ENCODE data around the gene DXO.
"Not testable (repeated sequence)": the region's sequence is repeated elsewhere in the genome, so short reads cannot be mapped to it uniquely, and the experiment has no call there.

Gene DXO

DNA sequence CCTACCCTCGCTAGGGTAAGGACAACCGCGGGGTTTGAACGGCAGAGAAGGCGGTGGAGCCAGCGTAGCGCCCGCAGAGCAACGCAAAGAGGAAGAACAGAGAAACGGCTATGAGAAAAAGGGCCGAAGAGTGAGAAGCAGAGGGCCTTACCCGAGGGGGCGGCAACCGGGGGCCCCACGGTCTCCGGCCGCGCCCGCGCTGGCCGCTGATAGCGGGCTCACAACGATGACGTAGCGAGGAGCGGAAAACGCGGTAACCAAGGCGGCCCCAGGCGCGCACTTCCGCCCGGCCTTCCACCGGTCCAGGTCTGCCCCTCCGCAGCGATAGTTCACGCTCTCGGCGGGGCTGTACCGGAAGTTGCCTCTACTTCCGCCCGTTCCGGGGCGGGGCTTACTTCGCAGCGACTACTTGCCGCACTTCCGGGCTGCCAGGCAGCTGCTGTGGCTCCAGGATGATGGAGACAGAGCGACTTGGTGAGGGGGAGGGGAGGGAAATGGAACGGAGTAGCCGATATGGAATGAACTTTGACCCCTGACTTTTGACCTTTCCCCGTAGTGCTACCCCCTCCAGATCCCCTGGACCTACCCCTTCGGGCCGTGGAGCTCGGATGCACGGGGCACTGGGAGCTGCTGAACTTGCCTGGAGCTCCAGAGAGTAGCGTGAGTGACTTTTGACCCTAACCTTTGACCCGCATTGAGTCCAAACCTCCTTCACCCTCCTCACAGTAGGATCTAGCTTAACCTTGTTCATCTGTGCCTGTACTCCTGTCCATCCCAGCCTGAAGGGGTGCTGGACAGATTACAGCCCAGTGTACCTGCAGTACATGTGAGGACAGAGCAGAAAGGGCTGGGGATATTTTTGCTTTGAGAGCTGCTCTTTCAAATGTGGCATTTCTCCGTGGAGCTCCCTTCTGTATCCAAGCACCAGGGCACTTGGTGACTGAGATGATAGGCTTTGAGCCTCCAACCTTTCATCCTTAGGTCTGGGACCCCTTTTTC, 12.9 kb downstream of the DXO start, which contains the start of the genes NELFE and SKIC2:
Gene NELFE, minus strand, starts transcription at position 231 of the 999 bp plus-strand sequence. CDS start 525 bp downstream, outside the sequence.
Gene SKIC2, plus strand, starts transcription at position 435 of the 999 bp plus-strand sequence. Its CDS starts 18 bp downstream, at position 453.
- peak; percentile 96 for DNase-seq (ENCODE audit: low read depth)

DNA sequence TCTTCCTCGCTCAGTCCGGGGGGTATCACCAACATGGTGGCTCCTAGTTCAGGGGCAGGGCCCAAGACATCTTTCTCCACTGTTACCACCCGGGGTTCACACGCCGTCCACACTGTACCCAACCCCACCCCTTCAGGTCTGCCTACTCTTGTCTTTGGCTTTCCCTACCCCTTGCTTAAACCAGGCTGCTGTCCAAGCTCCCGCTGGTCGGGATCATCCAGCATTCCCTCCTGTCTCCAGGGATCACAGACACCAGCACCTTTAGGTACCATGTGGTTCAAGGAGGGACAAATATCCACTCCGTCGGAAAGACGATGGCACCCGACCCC, 13.6 kb downstream of the DXO start:
- DNase-seq (ENCODE audit: low read depth) = no peak

DNA sequence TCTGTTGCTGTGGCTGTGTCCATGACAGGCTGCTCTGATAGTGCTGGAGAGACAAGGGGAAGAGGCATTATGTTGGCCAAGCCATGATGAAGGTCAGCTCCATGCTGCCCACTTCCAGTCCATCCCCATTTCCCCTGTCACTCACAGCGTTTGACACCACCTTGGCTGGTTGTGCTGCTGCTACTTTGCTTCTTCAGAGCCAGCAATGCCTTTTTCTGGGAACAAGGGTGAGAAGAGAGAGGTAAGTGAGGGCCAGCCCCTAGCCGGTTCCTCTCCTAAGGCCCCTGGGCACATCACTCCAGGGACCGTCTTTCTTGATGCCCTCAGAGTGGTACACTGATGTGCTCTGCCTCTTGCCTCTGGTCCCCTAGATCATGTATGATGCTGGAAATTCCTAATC, 15.1 kb downstream of the DXO start:
- no peak for DNase-seq (ENCODE audit: low read depth)

DNA sequence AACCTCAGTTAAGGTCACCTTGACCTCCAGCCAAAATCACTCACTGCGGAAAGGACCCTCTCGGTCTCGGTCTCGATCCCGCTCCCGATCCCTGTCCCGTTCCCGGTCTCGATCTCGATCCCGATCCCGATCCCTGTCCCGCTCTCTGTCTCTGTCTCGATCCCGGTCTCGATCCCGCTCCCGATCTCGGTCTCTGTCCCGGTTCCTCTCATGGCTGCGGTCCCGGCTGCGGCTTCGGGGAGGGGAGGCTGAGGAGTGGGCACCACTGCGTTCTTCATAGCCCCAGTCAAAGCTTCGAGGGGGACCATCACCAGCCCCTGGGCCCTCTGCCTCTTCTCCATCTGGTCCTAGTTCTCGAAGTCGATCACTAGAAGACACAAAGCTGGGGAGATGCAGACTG, 17.4 kb downstream of the DXO start:
- DNase-seq (ENCODE audit: low read depth) = no peak

- DNase-seq (ENCODE audit: low read depth) = no peak
Measured at GRCh38 chr6:31952890-31953289, 19.0 kb downstream of the DXO start.

DNA sequence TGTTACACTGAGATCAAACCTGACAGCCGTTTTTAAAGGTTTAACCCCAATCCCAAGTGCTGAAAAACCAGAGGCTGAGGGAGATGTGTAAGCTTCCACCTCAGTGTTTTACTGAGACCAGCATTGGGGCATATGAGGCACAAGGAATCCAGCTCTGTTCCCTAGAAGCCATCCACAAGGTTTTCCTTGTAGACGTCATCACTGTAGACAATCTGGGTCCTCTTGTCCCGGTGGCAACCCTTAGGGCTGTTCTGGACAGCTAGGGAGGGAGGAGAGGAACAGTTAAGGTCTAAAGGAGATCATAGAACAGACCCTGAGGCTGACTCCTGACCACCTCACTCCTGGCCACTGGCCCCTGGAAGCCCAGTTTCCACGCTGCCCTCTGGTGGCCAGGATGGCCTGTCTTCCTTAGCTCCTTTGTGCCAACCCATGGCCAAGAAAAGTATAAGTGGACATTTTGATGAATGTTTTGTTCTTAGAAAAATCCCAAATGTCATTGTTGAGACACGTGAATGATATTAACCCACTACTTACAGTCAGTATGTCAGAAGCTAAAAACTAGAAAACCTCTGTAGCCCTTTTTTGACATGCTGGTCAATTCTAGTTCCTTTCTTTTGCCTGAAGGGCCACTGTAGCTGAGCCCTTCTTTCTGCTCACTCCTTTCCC, 19.7 kb downstream of the DXO start:
- DNase-seq (ENCODE audit: low read depth) = no peak

GRCh38 chr6:31949926-31950548, 21.9 kb downstream of the DXO start:
- DNase-seq (ENCODE audit: low read depth) = no peak

DNA sequence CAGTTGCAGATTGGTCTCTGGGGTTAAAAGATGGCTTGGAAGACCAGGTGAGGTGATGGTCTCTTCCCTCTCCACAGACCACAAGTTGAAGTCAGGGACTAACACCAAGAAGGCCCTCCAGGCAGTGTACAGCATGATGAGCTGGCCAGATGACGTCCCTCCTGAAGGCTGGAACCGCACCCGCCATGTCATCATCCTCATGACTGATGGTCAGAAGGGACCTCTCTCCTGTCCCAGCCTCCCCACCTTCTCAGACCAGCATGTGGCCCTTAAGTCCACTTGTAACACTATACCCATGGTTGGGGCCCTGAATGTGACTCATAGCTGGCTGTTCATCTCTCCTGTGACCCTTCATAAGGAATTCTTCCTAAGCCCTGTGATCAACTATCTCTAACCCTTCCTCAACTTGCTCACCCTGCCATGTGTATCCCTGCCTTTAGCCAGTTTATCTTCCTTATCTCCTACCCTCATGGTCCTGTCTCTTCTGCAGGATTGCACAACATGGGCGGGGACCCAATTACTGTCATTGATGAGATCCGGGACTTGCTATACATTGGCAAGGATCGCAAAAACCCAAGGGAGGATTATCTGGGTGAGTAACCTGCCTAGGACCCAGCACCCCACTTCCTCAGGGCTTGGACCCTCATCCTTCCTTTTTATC, 23.1 kb downstream of the DXO start:
- DNase-seq (ENCODE audit: low read depth) = no peak

DNA sequence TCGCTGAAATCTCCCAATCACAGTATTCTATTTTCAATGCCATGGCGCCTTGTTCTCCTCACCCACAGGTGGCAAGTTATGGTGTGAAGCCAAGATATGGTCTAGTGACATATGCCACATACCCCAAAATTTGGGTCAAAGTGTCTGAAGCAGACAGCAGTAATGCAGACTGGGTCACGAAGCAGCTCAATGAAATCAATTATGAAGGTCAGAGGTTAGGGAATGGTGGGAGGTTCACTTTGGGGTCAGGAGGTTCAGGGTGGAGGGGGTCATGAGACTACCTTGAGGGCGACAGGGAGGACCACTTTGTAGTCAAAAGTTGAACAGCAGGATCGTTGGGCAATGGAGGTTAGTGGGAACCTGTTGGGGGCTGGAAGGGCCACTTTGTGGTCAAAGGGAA, 23.6 kb downstream of the DXO start:
- DNase-seq (ENCODE audit: low read depth) = no peak

GRCh38 chr6:31947864-31948263, 24.1 kb downstream of the DXO start:
- no peak for DNase-seq (ENCODE audit: low read depth)

DNA sequence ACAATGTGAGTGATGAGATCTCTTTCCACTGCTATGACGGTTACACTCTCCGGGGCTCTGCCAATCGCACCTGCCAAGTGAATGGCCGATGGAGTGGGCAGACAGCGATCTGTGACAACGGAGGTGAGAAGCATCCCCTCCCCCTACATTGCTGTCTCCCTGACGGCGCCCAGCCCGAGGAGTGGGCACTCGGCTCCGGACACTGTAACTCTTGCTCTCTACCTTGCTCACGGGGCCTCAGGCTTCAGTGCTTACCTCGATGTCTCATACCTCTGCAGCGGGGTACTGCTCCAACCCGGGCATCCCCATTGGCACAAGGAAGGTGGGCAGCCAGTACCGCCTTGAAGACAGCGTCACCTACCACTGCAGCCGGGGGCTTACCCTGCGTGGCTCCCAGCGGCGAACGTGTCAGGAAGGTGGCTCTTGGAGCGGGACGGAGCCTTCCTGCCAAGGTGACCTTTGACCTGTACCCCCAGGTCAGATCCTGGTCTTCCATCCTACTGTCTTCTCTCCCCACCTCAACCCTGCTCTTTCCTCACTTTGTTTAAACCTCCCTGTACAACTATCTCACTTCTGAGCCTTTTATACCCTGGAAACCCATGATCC, 24.8 kb downstream of the DXO start:
- DNase-seq (ENCODE audit: low read depth) = no peak

GRCh38 chr6:31946370-31946885, 25.5 kb downstream of the DXO start:
- DNase-seq (ENCODE audit: low read depth) = no peak

DNA sequence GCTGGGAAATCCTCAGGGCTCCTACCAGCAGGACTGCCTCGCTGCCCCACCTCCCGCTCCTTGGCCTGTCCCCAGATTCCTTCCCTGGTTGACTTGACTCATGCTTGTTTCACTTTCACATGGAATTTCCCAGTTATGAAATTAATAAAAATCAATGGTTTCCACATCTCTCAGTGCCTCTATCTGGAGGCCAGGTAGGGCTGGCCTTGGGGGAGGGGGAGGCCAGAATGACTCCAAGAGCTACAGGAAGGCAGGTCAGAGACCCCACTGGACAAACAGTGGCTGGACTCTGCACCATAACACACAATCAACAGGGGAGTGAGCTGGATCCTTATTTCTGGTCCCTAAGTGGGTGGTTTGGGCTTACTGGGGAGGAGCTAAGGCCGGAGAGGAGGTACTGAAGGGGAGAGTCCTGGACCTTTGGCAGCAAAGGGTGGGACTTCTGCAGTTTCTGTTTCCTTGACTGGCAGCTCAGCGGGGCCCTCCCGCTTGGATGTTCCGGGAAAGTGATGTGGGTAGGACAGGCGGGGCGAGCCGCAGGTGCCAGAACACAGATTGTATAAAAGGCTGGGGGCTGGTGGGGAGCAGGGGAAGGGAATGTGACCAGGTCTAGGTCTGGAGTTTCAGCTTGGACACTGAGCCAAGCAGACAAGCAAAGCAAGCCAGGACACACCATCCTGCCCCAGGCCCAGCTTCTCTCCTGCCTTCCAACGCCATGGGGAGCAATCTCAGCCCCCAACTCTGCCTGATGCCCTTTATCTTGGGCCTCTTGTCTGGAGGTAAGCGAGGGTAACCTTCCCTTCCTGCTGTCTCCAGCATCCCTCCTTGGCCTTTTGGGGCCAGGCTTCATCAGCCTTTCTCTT, 26.2 kb downstream of the DXO start, which contains the start of gene CFB:
Gene CFB, plus strand, starts transcription at position 589 of the 863 bp plus-strand sequence. Its CDS starts 127 bp downstream, at position 716.
- no peak for DNase-seq (ENCODE audit: low read depth)

DNA sequence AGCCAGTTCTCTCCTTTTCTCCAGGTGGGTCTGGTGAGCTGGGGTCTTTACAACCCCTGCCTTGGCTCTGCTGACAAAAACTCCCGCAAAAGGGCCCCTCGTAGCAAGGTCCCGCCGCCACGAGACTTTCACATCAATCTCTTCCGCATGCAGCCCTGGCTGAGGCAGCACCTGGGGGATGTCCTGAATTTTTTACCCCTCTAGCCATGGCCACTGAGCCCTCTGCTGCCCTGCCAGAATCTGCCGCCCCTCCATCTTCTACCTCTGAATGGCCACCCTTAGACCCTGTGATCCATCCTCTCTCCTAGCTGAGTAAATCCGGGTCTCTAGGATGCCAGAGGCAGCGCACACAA, 26.8 kb downstream of the DXO start:
- no peak for DNase-seq (ENCODE audit: low read depth)

DNA sequence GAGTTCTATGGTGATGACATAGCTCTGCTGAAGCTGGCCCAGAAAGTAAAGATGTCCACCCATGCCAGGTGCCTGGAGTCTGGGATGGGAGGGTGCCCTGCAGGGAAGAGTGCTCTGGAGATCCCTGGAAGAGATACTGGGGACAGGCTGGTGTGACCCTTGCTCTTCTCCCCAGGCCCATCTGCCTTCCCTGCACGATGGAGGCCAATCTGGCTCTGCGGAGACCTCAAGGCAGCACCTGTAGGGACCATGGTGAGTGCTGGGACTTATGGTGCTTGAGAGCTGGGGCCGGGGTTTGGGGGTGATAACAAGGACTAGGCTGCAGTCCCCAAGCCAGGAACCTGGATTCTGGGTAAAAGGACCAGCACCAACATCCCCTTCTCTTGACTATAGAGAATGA, 28.2 kb downstream of the DXO start:
- DNase-seq (ENCODE audit: low read depth) = no peak

DNA sequence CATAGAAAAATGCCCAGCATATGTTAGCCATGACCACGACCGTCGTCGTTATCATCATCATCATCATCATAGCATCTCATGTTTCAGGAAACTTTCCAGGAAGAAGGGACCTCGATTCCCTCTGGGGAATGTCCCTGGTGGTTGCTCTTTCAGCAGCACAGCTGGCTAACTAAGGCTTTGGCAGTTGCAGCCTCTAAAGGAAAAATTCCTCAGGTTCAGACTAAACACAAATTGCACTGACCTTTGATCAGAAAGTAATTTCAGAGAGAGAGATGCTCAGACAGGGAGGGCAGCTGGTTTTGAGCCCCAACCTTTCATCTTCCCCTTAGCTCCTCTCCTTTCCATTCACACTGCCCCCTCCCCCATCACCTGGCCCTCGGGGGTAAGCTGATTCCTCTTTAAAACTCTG, 31.7 kb downstream of the DXO start:
- DNase-seq (ENCODE audit: low read depth) = no peak

GRCh38 chr6:31935823-31936222, 36.1 kb downstream of the DXO start:
- no peak for DNase-seq (ENCODE audit: low read depth)

GRCh38 chr6:31935021-31935420, 36.9 kb downstream of the DXO start:
- no peak for DNase-seq (ENCODE audit: low read depth)

GRCh38 chr6:31933537-31933936, 38.4 kb downstream of the DXO start:
- no peak for DNase-seq (ENCODE audit: low read depth)

GRCh38 chr6:31932137-31932536, 39.8 kb downstream of the DXO start:
- DNase-seq (ENCODE audit: low read depth) = not testable (repeated sequence)
